HFF-Myc (cell line): Measurements from ENCODE around the gene MT3.
"Not testable (repeated sequence)": the region's sequence is repeated elsewhere in the genome, so short reads cannot be mapped to it uniquely, and the experiment has no call there.

Experiments
- DNase-seq: peaks from one replicate; pipeline ENCODE4 v3.0.0-alpha.2; 2011; ENCODE audit warnings: low read depth; ENCODE audit errors: extremely low read depth
- H3K4me3 ChIP-seq: replicated peaks from 2 replicates; pipeline ENCODE4 v1.5.1; 2011; ENCODE audit warnings: low read depth, mild to moderate bottlenecking, control low read depth, low read length
- TF ChIP-seq, protein P1 (sequence below): IDR thresholded peaks from 2 replicates; pipeline ENCODE4 v1.5.1; 2012; ENCODE audit warnings: mild to moderate bottlenecking, low read depth, low read length, control low read depth; ENCODE audit errors: missing control alignments

The MT3 gene

DNA sequence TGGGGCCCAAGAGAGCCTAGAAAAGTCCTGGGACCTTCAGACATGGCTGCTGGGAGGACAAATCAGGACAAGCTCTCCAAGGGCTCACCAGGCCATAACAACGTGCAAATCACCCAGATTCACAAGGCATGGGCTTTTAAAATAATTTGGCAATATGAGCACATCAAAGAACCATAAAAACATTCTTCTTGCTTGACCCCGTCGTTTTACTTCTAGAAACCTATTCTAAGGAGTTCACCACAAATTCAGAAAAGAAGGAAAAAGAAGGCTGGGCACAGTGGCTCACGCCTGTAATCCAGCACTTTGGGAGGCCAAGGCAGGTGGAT lies 12.1 kb upstream of the MT3 start:
- DNase-seq: no peak
- no peak overlapping the region for H3K4me3 ChIP-seq
- TF ChIP-seq, protein P1, sequence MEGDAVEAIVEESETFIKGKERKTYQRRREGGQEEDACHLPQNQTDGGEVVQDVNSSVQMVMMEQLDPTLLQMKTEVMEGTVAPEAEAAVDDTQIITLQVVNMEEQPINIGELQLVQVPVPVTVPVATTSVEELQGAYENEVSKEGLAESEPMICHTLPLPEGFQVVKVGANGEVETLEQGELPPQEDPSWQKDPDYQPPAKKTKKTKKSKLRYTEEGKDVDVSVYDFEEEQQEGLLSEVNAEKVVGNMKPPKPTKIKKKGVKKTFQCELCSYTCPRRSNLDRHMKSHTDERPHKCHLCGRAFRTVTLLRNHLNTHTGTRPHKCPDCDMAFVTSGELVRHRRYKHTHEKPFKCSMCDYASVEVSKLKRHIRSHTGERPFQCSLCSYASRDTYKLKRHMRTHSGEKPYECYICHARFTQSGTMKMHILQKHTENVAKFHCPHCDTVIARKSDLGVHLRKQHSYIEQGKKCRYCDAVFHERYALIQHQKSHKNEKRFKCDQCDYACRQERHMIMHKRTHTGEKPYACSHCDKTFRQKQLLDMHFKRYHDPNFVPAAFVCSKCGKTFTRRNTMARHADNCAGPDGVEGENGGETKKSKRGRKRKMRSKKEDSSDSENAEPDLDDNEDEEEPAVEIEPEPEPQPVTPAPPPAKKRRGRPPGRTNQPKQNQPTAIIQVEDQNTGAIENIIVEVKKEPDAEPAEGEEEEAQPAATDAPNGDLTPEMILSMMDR: no peak

DNA sequence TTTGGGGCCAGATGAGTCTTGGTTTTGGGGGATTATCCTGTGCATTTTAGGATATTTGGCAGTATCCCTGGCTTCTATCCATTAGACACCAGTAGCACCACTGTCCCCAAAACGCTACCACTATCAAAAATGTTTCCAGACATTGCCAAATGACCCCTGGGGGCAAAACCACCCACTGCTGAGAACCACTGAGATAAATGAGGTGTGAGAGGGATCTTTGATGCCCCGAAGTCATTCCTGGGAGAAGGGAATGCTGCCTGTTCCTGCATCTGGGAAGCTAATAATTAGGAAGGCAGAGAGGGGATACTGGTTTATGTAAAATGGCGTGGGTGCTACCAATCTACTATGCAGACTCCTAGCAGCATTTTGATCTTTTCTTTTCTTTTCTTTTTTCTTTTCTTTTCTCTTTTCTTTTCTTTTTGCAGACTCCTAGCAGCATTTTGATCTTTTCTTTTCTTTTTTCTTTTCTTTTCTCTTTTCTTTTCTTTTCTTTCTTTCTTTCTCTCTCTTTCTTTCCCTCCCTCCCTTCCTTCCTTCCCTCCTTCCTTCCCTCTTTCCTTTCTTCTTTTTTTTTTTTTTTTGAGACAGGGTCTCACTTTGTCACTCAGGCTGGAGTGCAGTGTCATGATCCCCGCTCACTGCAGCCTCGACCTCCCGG lies 8.8 kb upstream of the MT3 start:
- TF ChIP-seq, protein P1: no peak
- no peak for DNase-seq

DNA sequence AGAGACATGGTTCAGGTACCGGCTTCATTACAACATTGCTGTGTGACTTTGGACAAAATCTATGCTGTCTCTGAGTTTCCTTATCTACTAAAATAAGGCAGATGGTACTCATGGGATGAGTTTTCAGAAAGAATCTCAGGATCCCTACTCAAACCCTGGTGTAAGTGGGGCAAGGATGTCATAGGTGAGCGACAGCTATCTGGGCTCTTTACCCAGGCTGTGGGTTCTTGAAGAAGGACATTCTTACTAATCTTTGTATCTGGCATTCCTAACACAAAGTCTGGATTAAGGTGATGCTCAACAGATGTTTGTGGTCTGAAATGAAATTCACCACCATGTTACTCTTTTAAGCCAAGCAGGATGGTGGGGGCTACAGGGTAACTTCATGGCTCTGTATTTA lies 6.4 kb upstream of the MT3 start:
- DNase-seq: not testable (repeated sequence)

More for the DNA sequence above, 8.8 kb upstream of the MT3 start:
- H3K4me3 ChIP-seq: no peak overlapping the region

DNA sequence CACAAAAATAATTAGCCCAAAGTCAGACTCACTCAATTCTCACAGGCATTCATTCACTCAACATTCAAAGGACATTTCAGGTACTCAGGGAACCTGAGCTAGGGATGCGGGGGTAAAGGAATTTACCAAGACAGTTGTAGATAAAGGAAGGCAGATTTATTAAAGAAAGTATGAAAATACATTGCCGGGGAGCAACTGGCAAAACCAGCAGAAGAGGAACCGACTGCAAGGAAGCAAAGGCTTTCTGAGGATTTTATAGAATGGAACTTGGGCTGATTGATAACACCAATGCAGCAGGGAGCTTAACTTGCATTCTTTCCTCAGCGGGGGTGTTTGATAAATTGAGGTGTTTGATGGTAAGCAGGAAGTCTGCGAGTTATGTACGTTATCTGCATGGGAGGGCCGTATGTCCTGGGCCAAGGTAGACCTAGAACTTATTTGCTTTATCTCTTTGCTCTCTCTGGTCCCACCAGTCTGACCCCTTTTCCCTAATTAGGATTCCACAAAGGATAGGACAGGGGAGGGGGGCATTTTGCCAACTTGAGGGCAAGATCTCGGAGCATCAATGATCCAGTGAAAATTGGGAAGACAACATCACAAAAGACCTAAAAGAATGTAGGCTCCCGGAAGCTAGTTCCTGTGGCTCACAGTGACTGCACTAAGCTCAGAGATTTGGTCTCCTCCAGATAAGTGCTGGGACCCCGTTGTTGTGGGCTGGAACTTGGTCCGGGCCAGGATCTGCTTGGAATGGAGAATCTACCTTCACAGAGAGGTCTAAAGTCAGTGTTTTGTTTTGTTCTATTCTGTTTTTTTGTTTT lies 5.8 kb upstream of the MT3 start:
- TF ChIP-seq, protein P1: no peak
- DNase-seq: no peak
- no peak overlapping the region for H3K4me3 ChIP-seq

More for the DNA sequence above, 6.4 kb upstream of the MT3 start:
- H3K4me3 ChIP-seq: not testable (repeated sequence)

DNA sequence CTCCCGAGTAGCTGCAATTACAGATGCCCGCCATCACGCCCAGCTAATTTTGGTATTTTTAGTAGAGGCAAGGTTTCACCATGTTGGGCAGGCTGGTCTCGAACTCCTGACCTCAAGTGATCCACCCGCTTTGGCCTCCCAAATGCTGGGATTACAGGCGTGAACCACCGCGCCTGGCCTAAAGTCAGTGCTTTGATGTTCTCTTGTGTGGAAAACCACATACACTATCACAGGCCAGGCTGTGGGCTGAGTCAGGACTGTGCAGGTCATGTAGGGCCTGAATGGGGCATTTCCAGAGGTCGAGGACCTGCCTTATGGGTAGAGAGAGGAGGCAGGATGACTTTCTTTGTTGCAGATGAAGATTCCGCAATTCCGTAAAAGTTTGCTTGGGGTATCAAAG lies 5.1 kb upstream of the MT3 start:
- TF ChIP-seq, protein P1: no peak
- no peak for DNase-seq
- H3K4me3 ChIP-seq: no peak overlapping the region

DNA sequence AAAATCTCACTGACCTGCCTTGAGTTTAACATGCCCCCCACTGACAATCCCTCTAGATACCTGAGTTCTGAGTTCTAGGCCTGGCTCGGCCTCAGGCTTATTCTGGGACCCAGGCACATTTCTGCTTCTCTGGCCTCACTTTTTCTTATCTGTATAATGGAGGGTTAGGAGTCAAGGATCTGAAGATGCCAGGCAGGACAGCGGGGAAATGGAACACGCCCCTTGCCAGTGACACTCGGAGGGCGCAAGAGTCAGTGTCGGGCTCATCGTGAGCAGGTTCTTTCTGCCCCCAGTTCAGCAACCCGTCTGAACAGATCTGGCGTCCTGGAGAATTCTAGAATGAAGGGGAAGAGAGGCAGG lies 567 bp upstream of the MT3 start:
- TF ChIP-seq, protein P1: no peak
- H3K4me3 ChIP-seq: peak overlapping the region; percentile 29
- DNase-seq: no peak

DNA sequence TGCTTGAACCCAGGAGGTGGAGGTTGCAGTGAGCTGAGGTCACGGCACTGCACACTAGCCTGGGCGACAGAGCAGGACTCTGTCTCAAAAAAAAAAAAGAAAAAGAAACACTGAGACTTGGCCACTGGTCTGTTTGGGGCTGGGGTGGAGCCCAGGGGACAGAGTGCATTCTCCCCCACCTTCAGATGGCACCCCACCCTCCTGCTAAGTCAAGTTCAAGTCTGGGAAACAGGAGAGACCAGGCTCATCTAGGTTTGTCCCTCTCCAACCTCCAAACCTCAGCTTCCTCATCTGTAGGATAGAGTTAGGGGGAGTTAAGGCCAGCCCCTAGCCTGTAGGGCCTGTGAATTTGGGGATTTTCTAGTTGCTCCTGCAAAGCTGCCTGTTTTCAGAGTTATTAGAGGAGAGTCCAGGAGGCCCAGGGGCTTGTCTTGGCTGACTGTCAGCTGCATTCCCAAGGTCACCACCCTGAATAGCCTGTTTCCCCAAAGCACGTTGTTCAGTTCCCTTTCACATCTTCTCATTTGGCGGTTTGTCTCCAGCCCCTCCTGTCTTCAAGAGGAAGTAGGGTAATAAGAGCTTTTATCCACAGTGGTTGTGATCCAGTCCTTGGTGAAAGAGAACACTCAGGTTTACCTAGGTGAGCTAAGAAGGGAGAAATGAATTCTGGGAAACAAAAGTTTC lies 2.2 kb downstream of the MT3 start:
- no peak overlapping the region for H3K4me3 ChIP-seq
- no peak for DNase-seq
- TF ChIP-seq, protein P1: no peak
